Activated CD4-positive, alpha-beta T cell treated with anti-CD3 and anti-CD28 coated beads, Interleukin-2, amount 10 ng/mL, durations not matched to agents 7 days and 5 days (primary cell): ENCODE results near the gene CTAG1B. TPM values are rescaled to one million over a fixed set of nuclear protein-coding genes. Genes with fewer than 3 reads are reported as not detected.
"Not testable (repeated sequence)": the region's sequence is repeated elsewhere in the genome, so short reads cannot be mapped to it uniquely, and the experiment has no call there.

ENCODE experiments used
- CTCF ChIA-PET: fragments of 350-600 bp; sonication (Branson Sonifier 250); formaldehyde crosslinking; loops from one replicate; lab custom pipeline; 2021; ENCODE audit warnings: antibody characterized with exemption; lab: Charles Lee
- POLR2A ChIA-PET: fragments of 350-600 bp; sonication (Branson Sonifier 250); formaldehyde crosslinking; loops from one replicate; lab custom pipeline; 2021; ENCODE audit warnings: antibody characterized with exemption; lab: Charles Lee
- DNase-seq: peaks from one replicate; pipeline ENCODE4 v3.0.0-alpha.2; 2020
- H3K27ac Mint-ChIP-seq: one replicate; pipeline ENCODE4 v1.8.0; 2021; ENCODE audit warnings: mild to moderate bottlenecking, moderate library complexity, mixed read lengths
- H3K27me3 Mint-ChIP-seq: one replicate; pipeline ENCODE4 v1.8.0; 2021; ENCODE audit warnings: mixed read lengths
- H3K36me3 Mint-ChIP-seq: one replicate; pipeline ENCODE4 v1.8.0; 2021; ENCODE audit warnings: low read depth, mixed read lengths
- H3K4me1 Mint-ChIP-seq: one replicate; pipeline ENCODE4 v1.8.0; 2021; ENCODE audit warnings: mixed read lengths
- H3K4me3 Mint-ChIP-seq: one replicate; pipeline ENCODE4 v1.8.0; 2021; ENCODE audit warnings: mild to moderate bottlenecking, moderate library complexity, mixed read lengths
- H3K9me3 Mint-ChIP-seq: one replicate; pipeline ENCODE4 v1.8.0; 2021; ENCODE audit warnings: mixed read lengths
- total RNA-seq, 2 experiments: library from RNA; stranded (reverse); gene quantifications; one replicate each; pipeline ENCODE4 v1.2.3, GENCODE V29; 2021

Gene CTAG1B
- total RNA-seq, 2 experiments from 2014 or later, result not detected

DNA sequence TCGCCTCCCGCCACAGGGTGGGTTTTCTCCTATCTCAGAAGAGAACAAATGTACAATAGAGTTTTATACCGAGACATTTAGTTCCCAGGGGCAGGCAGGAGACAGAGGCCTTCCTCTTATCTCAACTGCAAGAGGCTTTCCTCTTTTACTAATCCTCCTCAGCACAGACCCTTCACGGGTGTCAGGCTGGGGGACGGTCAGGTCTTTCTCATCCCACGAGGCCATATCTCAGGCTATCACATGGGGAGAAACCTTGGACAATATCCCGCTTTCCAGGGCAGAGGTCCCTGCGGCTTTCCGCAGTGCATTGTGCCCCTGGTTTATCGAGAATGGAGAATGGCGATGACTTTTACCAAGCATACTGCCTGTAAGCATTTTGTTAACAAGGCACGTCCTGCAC lies 10.3 kb downstream of the CTAG1B start:
- DNase-seq, H3K27me3 Mint-ChIP-seq, CTCF ChIA-PET, POLR2A ChIA-PET, H3K9me3 Mint-ChIP-seq, H3K36me3 Mint-ChIP-seq, H3K4me3 Mint-ChIP-seq, H3K27ac Mint-ChIP-seq: not testable (repeated sequence)
- H3K4me1 Mint-ChIP-seq, result peaks cover 14% of the 10 kb centered on the region

DNA sequence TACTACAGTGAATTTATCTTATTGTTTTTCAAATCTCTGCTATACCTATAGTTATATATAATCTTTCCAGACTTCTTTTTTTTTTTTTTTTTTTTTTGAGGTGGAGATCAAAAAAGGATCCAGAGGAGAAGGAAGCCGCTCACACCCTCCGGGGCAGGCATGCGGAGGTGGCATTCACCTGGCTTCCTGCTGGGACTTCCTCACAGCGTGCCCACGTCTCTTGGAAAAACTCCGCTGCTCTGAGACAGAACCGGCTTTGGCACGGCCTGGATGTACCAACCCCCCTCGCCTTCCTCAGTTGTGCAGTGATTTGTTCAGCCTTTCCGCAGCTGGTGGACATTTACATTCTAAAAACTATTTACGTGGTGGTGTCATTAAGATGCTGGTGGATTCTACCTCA lies 11.1 kb downstream of the CTAG1B start:
- H3K4me3 Mint-ChIP-seq, H3K27ac Mint-ChIP-seq, H3K9me3 Mint-ChIP-seq, H3K36me3 Mint-ChIP-seq, CTCF ChIA-PET, DNase-seq, H3K27me3 Mint-ChIP-seq, POLR2A ChIA-PET: not testable (repeated sequence)
- peaks cover 14% of the 10 kb centered on the region for H3K4me1 Mint-ChIP-seq

DNA sequence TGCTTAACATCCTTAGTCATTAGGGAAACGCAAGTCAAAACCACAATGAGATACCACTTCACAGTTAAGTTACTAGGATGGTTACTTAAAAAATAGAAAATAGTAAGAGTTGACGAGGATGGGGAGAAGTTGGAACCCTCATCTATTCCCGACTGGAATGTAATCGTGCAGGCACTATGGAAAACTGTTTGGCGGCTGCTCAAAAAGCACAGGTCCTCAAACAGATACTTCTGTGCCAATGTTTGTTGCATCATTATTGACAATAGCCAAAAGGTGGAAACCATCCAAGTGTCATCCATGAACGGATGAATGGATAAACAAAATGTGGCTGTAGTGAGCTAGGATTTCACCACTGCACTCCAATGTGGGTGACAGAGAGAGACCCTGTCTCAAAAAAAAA lies 11.7 kb downstream of the CTAG1B start:
- H3K9me3 Mint-ChIP-seq, result no peaks in the 10 kb centered on the region
- peaks cover 14% of the 10 kb centered on the region for H3K4me1 Mint-ChIP-seq
- no peak for DNase-seq
- H3K36me3 Mint-ChIP-seq, result no peaks in the 10 kb centered on the region
- H3K27ac Mint-ChIP-seq, result no peak overlapping the region
- ChIA-PET CTCF (no interaction called here), POLR2A (no interaction called here)
- H3K27me3 Mint-ChIP-seq, result peaks cover 3% of the 10 kb centered on the region
- no peak overlapping the region for H3K4me3 Mint-ChIP-seq

DNA sequence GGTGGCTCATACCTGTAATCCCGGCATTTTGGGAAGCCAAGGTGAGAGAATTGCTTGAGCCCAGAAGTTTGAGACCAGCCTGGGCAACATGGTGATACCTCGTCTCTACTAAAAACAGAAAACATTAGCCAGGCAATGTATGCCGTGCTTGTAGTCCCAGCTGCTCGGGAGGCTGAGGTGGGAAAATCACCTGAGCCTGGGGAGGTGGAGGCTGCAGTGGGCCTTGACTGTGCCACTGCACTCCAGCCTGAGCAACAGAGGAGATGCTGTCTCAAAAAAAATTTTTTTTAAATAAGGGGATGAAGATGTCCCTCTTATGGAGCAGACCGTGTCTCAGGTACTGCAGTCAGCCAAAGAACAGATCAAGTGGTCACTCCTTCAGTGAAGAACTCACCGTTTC lies 13.5 kb downstream of the CTAG1B start:
- Mint-ChIP-seq H3K27me3 (peaks cover 3% of the 10 kb centered on the region), H3K9me3 (no peaks in the 10 kb centered on the region), H3K27ac (no peak overlapping the region), H3K4me1 (peaks cover 14% of the 10 kb centered on the region), H3K4me3 (no peak overlapping the region), H3K36me3 (no peaks in the 10 kb centered on the region)
- CTCF ChIA-PET, result no interaction called here
- no peak for DNase-seq
- POLR2A ChIA-PET, result no interaction called here

DNA sequence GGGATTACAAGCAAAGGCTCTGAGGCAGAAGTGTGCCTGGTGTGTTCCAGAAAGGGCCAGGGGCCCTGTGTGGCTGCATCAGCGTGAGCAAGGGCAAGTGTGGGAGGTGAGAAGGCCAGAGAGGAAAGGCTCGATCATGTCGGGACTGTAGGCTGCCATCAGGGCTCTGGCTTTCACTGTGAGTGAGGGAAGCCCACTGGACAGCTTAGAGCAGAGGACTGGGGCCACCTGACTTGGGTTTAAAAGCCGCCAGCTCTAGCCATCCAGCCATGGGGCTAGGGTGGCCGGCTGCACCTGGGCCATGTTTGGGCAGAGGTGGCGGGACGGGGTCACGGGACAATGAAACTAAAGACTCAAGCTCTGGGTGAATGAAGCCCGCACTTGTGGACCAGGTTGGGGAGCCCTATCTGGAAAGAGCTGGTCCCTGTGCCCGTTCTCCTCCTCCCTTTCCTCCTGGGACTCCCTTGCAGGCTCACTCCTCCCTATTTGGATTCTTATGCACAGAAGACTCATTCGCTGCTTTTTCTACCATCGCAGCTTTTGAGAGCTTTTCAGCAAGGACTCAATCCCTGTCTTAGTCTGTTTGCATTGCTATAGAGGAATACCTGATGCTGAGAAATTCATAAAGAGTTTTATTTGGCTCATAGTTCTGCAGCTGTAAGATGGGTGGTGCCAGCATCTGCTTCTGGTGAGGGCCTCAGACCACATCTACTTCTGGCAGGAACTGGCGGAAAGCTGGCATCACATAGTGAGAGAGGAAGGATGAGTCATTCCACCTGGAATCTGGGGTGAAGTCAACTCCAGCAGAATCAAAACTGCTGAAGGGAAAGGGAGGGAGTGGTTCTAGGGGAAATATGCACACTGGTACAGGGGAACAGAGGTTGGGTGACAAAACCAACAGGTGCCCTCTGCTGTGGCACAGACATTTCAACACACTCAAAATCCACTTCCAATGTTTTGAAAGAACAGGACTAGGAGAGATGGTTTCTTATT lies 15.3 kb downstream of the CTAG1B start:
- no peaks in the 10 kb centered on the region for H3K9me3 Mint-ChIP-seq
- H3K27me3 Mint-ChIP-seq, result peaks cover 3% of the 10 kb centered on the region
- H3K4me3 Mint-ChIP-seq, result no peak overlapping the region
- ChIA-PET CTCF (no interaction called here), POLR2A (no interaction called here)
- peaks cover 14% of the 10 kb centered on the region for H3K4me1 Mint-ChIP-seq
- DNase-seq, result no peak
- no peaks in the 10 kb centered on the region for H3K36me3 Mint-ChIP-seq
- no peak overlapping the region for H3K27ac Mint-ChIP-seq

DNA sequence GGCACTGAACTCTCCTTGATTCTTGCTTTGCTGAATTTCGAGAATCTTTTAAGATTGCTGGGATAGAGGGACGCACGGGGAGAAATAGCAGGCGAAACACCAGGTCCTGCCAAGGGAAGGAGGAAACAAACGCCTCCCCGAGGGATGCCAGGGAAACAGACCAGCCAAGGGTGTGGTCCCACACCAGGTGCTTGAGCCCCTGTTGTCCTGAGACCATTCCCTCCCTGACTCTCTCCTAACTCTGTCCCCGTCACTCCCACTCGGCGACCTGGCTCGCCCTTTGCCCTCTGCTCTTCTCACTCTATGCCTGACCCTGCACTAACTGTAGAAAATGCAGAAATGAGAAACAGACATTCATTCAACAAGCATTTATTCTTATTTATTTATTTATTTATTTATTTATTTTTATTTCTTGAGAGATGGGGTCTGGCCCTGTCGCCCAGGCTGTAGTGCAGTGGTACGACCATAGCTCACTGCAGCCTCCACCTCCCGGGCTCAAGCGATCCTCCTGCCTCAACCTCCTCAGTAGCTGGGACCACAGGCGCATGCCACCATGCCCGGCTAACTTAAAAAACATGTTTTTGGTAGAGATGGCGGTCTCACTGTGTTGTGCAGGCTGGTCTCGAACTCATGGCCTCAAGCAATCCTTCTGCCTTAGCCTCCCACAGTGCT lies 16.2 kb downstream of the CTAG1B start:
- H3K36me3 Mint-ChIP-seq, result no peaks in the 10 kb centered on the region
- POLR2A ChIA-PET, result no interaction called here
- H3K4me3 Mint-ChIP-seq, result no peak overlapping the region
- DNase-seq, result no peak
- no peaks in the 10 kb centered on the region for H3K9me3 Mint-ChIP-seq
- peaks cover 14% of the 10 kb centered on the region for H3K4me1 Mint-ChIP-seq
- H3K27me3 Mint-ChIP-seq, result peaks cover 3% of the 10 kb centered on the region
- CTCF ChIA-PET, result interaction anchor here (1.4 kb wide), 1 partner anchor 10 kb away, joined by 3 read pairs; no protein-coding TSS in a partner anchor
- H3K27ac Mint-ChIP-seq, result no peak overlapping the region

DNA sequence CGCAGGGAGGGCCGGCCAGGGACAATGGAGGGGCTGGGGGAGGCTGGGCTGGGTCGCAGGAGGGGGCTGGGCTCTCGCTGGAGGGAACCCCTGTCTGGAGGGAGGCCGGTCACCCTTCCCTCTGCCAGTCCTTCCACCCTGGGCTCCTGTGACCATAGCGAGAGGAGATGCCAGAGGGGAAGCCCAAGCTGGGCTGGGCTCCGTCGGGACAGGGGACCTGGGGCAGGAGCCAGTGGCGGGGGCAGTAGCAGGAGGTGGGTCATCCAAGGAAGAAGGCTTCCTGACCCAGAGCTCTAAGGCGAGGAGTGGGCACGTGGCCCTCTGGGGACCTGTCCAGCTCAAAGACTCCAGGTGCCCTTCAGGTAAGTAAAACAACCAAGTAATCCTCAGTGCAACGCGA lies 16.9 kb downstream of the CTAG1B start:
- POLR2A ChIA-PET, result no interaction called here
- peaks cover 14% of the 10 kb centered on the region for H3K4me1 Mint-ChIP-seq
- no peak for DNase-seq
- peaks cover 3% of the 10 kb centered on the region for H3K27me3 Mint-ChIP-seq
- no peaks in the 10 kb centered on the region for H3K36me3 Mint-ChIP-seq
- no peak overlapping the region for H3K4me3 Mint-ChIP-seq
- H3K27ac Mint-ChIP-seq, result no peak overlapping the region
- no peaks in the 10 kb centered on the region for H3K9me3 Mint-ChIP-seq
- CTCF ChIA-PET, result interaction anchor here (1.4 kb wide), 1 partner anchor 9 kb away, joined by 3 read pairs; no protein-coding TSS in a partner anchor

DNA sequence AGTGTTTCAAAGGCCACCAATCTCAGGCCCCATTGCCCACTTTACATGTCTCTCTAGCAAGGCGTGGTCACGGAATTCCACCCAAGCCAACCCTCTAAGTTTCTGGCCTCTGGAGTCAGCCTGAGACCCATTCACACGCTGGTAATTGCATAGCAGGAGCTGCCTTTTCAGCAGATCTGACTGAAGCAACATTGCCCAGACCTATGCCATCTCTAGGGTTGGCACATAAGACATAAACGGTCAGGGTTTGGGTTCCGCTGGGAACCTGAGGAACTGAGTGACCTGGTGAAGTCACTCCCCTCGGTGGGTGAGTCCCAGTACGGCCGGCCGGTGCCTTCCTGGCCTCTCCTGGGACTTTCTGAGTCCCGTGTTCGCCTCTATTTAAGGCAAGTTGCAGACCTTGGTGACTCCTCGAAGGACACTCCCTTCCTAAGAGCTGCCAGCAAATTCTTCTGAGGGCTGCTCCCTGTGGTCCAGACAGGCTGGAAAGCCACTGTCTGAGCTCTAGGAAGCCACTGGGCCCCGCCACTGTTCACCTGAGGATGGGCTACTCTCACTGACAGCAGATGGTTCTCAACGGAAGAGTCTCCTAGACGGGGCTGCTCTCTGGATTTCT lies 18.2 kb downstream of the CTAG1B start:
- ChIA-PET POLR2A (no interaction called here), CTCF (interaction anchor here (1.3 kb wide), 1 partner anchor 10 kb away, joined by 4 read pairs; no protein-coding TSS in a partner anchor)
- Mint-ChIP-seq H3K4me3 (no peak overlapping the region), H3K27ac (no peak overlapping the region), H3K36me3 (no peaks in the 10 kb centered on the region), H3K4me1 (peaks cover 10% of the 10 kb centered on the region), H3K27me3 (peaks cover 4% of the 10 kb centered on the region), H3K9me3 (no peaks in the 10 kb centered on the region)
- no peak for DNase-seq

DNA sequence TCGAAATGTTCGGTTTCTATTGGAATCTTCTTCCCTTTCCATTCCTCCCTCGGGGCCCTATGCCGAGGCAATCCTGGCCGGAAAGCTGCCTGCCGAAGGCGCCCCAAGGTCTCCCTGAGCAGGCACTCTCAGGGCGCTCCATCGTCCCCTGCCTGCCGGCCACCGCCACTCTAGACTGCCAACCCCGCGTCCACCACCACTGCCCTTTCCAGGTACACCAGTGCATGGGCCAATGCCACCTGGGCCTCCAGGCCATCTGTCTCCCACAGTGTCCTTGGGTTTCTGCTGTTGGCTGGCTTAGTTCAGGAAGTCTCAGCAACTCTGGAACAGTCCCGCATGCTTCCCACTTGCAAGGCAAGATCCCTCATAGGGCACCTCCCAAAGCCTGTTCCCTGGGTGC lies 19.6 kb downstream of the CTAG1B start:
- H3K4me1 Mint-ChIP-seq, result peaks cover 14% of the 10 kb centered on the region
- ChIA-PET POLR2A (interaction anchor here (0.6 kb wide), 1 partner anchor 738 kb away, joined by 5 read pairs; no protein-coding TSS in a partner anchor), CTCF (no interaction called here)
- H3K4me3 Mint-ChIP-seq, result no peak overlapping the region
- H3K27me3 Mint-ChIP-seq, result peaks cover 7% of the 10 kb centered on the region
- no peak overlapping the region for H3K27ac Mint-ChIP-seq
- no peaks in the 10 kb centered on the region for H3K9me3 Mint-ChIP-seq
- H3K36me3 Mint-ChIP-seq, result no peaks in the 10 kb centered on the region
- no peak for DNase-seq

DNA sequence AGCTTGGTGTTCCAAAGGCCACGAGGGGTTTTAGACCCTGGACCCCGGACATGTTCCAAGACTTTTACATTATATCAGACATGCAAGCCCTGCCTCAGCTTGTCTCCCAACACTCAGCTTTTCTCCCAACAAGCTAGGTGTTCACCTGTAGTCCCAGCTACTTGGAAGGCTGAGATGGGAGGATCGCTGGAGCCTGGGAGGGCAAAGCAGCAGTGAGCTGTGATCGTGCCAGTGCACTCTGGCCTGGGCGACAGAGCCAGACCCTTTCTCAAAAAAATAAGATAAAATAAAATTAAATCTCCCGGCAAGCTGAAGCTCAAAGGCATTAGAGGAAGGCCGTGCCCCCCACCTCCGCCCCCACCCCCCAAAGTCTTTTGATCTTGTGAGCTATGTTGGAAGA lies 20.4 kb downstream of the CTAG1B start:
- peaks cover 10% of the 10 kb centered on the region for H3K4me1 Mint-ChIP-seq
- CTCF ChIA-PET, result interaction anchor here (0.6 kb wide), 1 partner anchor 66 kb away, joined by 3 read pairs; no protein-coding TSS in a partner anchor
- no peaks in the 10 kb centered on the region for H3K9me3 Mint-ChIP-seq
- DNase-seq, result no peak
- POLR2A ChIA-PET, result no interaction called here
- no peak overlapping the region for H3K27ac Mint-ChIP-seq
- no peak overlapping the region for H3K4me3 Mint-ChIP-seq
- no peaks in the 10 kb centered on the region for H3K36me3 Mint-ChIP-seq
- H3K27me3 Mint-ChIP-seq, result peaks cover 5% of the 10 kb centered on the region

DNA sequence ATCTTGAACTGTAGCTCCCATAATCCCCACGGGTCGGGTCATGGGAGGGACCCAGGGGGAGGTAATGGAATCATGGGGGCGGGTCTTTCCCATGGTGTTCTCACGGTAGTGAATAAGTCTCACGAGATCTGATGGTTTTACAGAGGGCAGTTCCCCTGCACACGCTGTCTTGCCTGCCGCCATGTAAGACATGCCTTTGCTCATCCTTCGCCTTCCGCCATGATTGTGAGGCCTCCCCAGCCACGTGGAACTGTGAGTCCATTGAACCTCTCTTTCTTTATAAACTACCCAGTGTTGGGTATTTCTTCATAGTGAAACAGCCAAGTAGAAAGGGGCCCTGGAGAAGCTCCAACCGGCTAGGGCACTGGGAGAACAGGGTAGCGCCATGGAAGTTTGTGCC lies 21.9 kb downstream of the CTAG1B start:
- H3K4me1 Mint-ChIP-seq, result peaks cover 10% of the 10 kb centered on the region
- no peak overlapping the region for H3K4me3 Mint-ChIP-seq
- H3K9me3 Mint-ChIP-seq, result no peaks in the 10 kb centered on the region
- H3K36me3 Mint-ChIP-seq, result no peaks in the 10 kb centered on the region
- POLR2A ChIA-PET, result no interaction called here
- DNase-seq, result no peak
- CTCF ChIA-PET, result no interaction called here
- no peak overlapping the region for H3K27ac Mint-ChIP-seq
- peaks cover 5% of the 10 kb centered on the region for H3K27me3 Mint-ChIP-seq

DNA sequence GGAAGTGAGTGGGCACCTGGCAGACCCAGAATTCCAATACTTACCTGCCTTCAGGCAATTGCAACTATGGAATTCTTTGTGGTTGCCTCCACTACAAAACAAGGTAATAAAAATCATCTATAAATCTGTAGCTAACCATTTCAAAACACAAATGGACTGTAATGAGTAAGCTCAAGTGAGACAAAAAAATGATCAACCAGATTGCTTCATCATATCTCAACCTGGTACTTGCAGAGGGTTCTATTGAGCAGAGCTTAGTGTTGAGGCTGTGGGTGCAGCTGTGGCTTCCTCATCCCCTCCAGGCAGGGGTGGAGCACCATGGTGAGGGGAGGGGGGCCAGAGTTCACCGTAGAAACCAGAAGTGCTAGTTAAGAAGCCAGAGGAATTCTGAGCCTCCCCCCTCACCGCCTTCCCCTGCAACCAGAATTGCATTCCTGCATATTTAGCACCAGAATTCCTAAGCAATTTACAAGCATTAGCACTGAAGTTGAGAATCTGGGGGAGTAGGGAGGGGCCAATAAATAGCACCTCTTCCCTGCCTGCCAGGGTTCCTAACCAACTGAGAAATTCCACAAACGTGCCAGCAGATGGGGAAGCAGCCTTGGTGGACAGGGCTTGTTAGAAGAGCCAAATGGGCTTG lies 22.7 kb downstream of the CTAG1B start:
- Mint-ChIP-seq H3K27me3 (peaks cover 5% of the 10 kb centered on the region), H3K27ac (no peak overlapping the region), H3K9me3 (no peaks in the 10 kb centered on the region), H3K4me1 (peaks cover 10% of the 10 kb centered on the region), H3K36me3 (no peaks in the 10 kb centered on the region), H3K4me3 (no peak overlapping the region)
- DNase-seq, result peak; percentile 9
- ChIA-PET POLR2A (no interaction called here), CTCF (no interaction called here)
